ENCODE measurements around the gene RPLP2.
A peak's percentile ranks its signal among the peaks of the same experiment; 100 is the strongest.

DNA sequence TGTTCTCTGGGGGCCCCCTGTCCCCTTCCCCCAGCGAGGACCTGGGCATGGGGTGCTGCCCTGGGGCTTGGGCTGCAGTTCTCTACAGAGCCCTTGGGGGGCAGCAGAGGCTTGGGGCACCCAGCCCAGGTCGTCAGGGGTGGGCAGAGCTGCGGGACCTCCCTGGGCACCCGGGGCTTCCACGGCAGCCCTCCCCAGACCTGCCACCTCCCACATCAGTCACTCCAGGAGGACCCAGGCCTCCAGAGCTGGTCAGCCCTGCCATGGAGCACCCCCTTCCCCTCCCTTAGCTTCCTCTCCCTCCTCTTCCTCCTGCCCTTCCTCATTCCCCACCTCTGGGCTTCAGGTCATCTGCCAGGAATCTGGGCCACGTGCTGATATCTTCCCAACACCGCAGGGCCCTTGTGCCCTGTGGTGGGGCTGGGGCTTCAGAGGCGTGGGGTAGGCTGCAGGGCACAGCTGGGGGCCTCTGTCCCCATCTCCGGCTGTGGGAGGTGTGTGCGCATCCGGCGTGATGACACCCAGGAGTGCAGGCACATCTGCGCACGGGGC, 38.7 kb downstream of the RPLP2 start:
- TF ChIP-seq, protein P1, sequence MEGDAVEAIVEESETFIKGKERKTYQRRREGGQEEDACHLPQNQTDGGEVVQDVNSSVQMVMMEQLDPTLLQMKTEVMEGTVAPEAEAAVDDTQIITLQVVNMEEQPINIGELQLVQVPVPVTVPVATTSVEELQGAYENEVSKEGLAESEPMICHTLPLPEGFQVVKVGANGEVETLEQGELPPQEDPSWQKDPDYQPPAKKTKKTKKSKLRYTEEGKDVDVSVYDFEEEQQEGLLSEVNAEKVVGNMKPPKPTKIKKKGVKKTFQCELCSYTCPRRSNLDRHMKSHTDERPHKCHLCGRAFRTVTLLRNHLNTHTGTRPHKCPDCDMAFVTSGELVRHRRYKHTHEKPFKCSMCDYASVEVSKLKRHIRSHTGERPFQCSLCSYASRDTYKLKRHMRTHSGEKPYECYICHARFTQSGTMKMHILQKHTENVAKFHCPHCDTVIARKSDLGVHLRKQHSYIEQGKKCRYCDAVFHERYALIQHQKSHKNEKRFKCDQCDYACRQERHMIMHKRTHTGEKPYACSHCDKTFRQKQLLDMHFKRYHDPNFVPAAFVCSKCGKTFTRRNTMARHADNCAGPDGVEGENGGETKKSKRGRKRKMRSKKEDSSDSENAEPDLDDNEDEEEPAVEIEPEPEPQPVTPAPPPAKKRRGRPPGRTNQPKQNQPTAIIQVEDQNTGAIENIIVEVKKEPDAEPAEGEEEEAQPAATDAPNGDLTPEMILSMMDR (IDR thresholded peaks at IDR 0.05; ENCODE audit: low read depth, low read length) = peak; percentile 87
- no peak for TF ChIP-seq POLR2A (IDR thresholded peaks at IDR 0.05; ENCODE audit: extremely low read depth, insufficient read length)
- TF ChIP-seq, protein P2, sequence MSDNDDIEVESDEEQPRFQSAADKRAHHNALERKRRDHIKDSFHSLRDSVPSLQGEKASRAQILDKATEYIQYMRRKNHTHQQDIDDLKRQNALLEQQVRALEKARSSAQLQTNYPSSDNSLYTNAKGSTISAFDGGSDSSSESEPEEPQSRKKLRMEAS (IDR thresholded peaks at IDR 0.05; ENCODE audit: low read depth, low read length) = no peak

All from NB4 (cell line).